Erythroblast (primary cell): ENCODE measurements around the gene IFT88.

ENCODE experiments used
- GATA1 ChIP-seq: IDR thresholded peaks from 2 replicates; pipeline ENCODE4 v1.6.1; 2011; ENCODE audit warnings: low read depth, mild to moderate bottlenecking, control low read depth, low read length, moderate library complexity
- POLR2A ChIP-seq: IDR thresholded peaks from 2 replicates; pipeline ENCODE4 v1.6.1; 2011; ENCODE audit warnings: mild to moderate bottlenecking, low read length

DNA sequence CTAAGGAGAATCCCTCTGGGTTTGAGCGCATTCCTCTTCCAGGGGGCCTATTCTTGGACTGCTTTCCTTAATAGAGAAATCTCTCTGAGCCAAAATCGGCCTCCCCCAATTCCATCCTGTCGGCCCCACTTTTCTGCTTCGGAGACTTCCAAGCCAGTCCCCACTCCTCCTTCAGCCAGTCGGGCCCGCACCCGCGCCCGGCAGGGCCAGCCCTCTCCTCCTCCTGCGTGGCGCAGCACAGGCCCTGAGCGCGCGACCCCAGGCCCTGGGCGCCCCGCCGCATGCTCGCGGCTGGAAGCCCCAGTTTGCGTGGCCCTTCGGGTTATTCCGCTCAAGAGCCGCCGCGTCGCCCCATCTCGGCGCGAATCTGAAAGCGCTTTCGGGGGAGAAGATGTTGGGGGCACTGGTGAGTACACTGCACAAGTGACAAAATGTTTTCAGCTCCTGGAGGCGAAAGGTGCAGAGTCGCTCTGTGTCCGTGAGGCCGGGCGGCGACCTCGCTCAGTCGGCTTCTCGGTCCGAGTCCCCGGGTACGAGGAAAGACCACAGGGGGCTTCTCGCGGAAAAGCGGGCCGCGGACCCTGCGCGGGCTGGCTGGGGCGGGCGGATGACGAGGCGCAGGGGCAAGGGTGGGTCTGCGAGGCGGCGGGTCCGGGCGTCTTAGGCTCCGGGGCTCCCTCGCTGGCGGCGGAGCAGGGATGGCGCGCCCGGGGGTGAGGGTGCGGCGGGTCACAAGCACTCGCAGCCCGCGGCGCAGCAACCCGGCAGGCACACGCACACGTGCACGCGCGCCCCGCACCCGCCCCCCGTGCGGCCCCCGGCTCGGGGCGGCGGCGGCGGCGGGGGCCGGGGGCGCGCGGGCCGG is 136.2 kb downstream of the IFT88 start, which contains the start of gene IL17D:
- TF ChIP-seq POLR2A (no peak), GATA1 (no peak)
